ENCODE results near the gene AKAP13.

DNA sequence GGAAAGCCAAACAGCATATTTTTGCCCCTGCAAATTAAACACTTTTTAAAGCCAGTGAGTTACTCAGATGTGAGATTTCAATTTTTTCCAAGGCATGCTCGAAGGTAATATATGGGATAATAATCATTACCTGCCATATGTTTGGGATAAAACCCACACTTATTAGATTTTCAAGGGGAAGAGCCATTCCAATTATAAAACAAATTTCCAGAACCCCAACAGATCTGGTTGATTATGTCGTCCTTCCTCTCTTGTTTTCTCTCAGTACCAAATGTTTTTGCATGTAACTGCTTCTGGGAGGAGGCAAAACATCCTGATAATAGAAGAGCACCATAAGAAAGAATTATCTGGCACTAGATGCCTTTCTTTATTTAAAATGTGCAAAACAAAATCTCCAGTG is 115.1 kb downstream of the AKAP13 start:
- no peak for TF ChIP-seq CTCF (IDR thresholded peaks at IDR 0.05)
- TF ChIP-seq POLR2A (IDR thresholded peaks at IDR 0.05) = no peak

Measured in breast epithelium (tissue), 3 donors.